NCI-H2227 (cell line): ENCODE measurements around the gene UBE2G2.

Source experiments
- DNase-seq: peaks from one replicate; lab custom pipeline; 2025; ENCODE audit not compliant: unreplicated experiment; lab: John Stamatoyannopoulos, UW

Gene UBE2G2

DNA sequence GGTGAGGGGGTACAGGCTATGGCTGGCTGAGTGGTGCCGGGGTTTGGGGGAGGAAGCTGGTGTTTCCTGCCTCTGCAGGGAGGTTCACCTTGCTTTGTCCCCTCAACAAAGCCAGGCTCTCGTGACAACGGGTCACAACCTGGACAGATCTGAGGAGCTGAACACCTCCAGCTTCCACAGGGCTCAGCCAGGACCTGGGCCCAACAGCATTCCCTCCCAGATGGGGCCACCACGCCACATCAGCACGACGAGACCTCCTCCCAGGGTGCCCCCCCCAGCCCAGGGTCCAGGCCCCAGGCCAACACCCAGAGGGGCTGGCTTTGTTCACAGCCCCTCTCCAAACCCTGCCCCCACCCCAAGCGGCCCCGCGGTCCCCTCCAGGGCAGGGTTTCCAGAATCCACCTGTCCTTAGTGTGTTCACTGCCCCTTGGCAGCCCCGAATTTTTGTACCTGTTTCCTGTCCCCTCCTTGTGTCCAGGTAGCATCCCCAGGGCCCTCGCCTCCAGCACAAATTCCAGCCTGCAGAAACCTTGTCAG lies 34.7 kb downstream of the UBE2G2 start:
- no peak for DNase-seq

DNA sequence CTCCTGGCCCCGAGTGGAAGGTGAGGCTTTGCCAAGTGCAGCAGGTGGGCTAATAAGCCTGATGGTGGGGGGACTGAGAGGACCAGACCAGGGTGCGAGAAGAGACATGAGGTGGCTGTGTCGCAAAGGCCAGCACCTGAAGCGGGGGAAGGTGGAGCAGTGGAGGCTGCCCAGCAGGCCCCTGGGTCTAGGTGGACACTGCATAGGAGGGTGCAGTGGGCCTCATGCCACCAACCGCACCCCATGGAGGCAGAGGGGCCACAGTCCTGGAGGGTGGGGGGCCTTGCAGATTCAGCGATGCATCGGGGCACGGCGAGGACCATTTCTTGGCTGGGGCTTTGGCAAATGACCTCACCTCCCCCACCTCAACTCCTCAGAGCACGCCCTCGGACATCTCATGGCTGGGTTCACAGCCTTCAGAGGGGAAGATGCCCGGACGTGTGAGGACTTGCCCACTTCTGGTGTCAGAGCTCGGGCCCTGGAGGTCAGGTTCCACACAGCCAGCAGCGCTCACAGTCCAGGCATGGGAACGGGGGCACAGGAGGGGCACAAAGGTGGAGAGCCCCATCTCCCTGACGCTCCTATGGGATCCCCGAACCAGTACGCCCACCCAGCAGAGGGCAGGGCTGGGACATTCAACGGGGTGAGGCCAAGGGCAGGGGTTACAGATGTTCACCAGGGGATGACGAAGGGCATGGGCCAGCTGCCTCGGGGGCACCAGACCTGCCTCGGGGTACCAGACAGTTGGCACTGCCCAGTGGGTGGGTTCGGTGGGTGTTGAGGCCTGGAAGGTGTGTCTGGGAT lies 35.4 kb downstream of the UBE2G2 start:
- DNase-seq = no peak

DNA sequence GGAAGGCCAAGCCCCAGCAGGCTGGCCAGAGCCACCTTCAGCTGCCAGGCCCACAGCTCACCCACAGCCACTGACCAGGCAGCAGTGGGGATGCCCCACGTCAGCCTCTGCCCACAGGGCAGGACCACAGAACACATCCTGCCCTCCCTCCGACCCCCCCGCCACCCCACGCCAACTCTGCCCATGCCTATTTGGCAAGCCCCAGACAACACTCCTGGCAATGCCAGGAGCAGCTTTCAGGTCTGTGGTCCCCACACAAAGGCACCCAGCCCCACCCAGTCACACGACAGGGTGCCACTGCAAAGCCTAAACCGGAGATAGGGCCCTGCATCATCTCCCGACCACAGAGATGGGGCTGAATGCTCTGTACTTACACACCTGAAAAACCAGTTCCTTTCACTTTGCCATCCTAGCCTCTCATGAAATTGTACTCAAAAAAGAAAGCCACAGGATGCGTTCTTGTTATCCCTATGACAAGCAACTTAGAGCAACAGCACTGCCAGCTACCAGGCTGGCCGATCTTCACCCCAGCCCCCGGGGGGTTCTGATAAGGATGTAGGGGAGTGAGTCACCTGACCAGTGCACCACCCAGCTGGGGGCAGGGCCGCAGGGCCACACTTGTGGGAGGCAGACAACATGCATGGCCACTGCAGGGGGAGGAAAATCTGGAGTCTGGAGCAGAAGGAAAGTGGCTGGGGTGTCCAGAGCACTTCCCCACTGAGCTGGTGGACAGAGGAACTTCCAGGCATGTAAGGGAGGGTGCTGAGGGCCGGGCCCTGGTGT lies 36.2 kb downstream of the UBE2G2 start:
- DNase-seq = no peak

DNA sequence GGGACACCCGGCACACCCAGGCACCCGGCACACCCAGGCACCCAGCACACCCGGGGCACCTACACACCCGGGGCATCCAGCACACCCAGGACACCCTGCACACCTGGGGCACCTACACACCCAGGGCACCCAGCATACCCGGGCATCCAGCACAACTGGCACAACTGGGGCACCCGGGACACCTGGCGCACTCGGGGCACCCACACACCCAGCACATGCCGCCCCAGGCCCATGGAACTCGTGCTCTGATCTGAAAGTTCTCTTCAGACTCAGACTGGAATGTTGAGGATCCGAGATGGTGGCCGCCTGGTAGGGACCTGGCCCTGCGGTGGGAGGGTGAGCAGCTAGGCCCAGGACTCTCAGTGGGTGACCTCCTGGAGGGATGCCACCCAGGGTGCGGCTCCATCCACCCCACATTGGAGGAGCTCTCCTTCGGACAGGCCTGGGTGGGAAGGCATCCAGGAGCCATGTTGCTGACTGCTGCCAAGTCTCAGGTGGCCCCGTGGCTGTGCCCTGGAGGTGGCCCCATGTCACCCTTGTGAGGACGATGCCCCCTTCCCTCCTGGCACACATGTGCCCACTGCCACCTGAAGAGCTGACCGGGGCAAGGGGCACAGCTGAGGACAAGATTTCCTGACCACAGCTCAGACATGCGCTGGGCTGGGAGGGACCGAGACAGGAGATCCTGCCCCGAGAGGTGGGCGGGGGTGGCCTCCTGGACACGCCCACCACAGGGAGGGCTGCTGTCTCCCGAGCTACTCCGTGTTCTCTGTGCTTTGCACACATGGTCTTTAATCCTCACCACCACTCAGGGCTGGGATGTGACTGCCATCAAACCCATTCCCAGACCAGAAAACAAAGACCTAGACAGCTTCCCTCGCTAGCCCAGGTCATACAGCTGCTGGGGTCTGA lies 37.0 kb downstream of the UBE2G2 start:
- DNase-seq = no peak

DNA sequence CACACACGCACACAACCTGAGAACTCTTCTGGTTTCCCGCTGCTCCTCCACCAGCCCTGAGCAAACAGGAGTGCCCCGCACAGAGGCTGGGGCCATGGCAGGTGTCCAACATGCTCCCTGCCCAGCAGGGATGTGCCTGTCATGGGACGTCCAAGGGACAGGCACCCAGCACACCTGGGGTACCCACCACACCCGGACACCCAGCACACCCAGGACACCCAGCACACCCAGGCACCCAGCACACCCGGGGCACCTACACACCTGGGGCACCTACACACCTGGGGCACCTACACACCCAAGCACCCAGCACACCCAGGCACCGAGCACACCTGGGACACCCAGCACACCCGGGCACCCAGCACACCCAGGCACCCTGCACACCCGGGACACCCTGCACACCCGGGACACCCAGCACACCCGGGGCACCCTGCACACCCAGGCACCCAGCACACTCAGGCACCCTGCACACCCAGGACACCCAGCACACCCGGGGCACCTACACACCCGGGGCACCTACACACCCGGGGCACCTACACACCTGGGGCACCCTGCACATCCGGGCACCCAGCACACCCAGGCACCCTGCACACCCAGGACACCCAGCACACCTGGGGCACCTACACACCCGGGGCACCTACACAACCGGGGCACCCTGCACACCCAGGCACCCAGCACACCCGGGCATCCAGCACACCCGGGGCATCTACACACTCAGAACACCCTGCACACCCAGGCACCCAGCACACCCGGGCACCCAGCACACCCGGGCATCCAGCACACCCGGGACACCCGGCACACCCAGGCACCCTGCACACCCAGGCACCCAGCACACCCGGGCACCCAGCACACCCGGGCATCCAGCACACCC lies 37.9 kb downstream of the UBE2G2 start:
- DNase-seq = no peak

DNA sequence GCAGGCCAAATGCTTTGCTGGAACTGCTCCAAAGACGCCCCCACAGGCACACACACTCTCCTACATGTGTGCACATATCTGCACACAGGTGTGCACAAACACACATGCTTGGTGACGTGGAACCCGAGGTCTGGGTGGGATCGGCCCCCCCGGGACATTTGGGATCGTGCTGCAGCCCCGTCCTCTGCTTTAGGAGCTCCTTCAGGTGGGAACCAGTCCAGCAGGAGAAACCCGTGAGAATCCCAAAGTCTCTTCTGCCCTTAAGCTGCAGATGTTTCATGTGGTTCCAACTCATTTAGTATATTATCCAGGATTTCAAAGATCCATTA lies 38.6 kb downstream of the UBE2G2 start:
- no peak for DNase-seq

DNA sequence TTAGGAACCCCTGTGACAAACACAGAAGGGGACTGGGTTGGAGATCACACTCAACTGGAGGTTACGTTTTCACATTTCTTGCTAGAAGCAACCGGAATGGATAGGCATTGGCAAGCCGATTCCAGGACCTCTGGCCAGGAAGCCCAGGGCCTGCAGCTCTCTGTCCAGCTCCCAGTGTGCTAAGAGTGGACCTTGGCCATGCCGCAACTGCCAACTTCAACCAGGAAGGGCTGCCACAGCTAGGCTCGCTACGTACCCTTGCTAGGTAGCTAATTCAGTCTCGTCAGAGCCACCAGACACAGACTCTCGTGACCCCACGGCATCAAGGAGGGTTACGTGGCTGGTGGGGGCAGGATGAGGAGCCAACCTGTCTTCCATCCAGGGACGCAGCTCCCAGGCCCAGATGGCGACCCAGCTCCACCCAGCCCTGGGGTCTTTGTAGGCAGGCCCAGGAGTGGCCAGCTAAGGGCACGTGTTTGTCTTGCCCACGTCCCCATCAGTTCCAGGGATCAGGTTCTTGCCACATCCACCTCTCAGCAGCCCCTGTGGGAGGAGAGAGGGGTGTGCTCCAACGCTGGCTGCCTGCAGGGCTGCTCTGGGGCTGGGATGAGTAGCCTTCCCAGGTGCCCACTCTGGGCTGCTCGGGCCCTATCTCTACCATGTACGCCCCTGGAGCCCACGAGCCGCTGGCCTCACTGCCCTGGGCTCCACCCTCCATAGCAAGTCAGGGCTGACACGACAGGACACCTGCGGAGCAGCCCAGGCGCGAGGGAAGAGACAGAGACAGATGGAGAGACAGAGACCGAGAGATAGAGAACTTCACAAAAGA lies 39.2 kb downstream of the UBE2G2 start:
- DNase-seq = no peak

DNA sequence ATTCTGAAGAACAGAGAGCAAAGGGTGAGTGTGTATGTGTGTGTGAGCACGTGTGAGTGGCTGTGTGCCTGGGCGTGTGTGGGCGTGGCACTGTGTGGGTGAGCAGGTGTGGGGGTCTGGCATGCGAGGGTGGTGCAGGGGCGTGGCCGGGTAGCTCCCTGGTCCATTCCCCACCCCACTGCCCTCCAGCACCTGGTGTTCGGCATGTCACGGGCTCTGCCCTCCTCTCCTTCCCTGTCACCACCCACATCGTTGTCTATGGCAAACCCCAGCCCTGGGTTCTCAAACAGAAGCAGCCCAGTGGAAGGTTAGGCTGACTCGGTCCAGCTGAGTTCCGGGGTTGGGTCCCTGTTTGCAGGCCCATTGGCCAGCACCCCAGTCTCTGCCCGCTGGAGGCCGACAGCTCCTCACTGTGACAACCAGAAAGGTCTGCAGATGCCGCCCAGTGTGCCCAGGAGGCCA lies 39.8 kb downstream of the UBE2G2 start:
- DNase-seq = no peak

DNA sequence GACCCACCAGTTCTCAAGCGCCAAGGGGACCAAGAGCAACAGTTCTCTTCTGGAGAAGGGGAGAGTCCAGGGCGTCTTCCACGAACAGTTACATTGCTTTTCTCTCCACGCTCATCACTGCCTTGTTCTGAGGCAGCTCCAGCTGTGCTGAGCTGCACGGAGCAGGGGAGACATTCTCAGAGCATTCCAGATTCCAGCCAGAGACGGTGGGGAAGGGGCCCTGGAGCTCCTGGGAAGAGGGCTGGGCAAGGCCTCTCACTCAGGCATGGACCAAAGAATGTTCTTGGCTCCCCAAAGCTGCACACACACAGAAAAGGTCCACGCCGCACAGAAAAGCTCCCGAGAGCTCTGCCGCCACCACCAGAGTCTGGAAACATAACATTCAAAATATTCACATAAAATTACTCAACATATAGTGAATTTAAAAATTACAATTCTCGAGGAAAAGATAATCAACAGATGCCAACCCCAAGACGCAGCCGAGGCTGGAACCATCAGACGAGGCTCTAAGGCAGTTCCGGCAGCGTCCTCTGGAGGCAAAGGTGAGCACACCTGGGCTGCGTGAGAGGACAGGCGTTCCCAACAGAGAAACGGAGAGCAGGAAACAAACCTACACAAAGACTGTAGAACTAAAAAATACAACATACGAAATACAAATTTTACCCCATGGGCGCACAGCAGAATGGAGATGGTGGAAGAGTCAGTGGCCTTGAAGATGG lies 40.5 kb downstream of the UBE2G2 start:
- peak; percentile 13 for DNase-seq

DNA sequence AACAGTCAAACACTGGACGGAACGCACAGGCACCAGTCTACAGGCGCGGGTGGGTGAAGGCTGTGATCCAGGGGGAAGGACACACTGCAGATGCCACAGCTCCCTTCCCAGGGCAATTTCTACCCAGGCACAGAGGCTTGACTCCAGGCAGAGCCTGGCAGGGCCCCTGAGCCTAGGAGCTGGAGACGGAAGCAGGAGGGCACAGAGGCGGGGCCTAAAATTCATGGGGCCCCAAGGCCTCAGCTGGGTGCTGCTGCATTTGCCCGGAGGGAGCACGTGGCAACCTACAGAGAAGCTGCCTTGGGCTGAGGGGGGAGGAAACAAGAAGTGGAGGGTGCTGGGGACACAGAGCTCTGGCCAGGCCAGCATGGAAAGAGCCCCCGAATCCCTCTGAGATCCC lies 41.2 kb downstream of the UBE2G2 start:
- no peak for DNase-seq

DNA sequence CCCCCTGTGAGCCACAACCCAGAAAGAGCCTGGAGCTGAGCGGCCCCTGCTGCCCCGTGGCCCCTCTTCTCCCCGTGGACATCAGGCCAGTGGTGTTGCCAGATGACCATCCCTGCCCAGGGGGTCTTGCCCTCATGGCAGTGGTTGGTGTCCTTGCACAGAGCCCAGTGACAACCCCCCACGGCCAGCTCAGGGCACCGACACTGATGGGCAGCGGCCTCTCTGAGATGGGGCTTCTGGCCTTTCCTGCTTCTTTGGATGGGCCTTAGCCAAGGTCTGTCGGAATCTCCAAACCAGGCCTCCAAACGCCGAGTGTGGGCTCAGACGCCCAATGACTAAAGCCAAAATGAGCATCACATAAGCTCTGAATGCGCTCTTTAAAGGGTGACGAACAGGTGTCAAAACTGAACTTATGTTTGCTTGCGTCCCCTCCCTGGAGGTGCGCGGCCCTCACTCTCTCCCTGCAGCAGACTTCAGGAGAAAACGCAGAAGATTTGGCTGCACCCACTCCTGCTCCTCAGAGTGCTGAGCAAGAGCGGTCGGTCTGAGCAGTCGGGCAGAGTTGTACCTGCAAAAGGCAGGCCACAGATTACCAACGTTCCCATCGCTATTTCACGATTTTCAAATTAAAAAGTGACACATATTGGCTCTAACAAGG lies 41.9 kb downstream of the UBE2G2 start:
- DNase-seq = no peak

DNA sequence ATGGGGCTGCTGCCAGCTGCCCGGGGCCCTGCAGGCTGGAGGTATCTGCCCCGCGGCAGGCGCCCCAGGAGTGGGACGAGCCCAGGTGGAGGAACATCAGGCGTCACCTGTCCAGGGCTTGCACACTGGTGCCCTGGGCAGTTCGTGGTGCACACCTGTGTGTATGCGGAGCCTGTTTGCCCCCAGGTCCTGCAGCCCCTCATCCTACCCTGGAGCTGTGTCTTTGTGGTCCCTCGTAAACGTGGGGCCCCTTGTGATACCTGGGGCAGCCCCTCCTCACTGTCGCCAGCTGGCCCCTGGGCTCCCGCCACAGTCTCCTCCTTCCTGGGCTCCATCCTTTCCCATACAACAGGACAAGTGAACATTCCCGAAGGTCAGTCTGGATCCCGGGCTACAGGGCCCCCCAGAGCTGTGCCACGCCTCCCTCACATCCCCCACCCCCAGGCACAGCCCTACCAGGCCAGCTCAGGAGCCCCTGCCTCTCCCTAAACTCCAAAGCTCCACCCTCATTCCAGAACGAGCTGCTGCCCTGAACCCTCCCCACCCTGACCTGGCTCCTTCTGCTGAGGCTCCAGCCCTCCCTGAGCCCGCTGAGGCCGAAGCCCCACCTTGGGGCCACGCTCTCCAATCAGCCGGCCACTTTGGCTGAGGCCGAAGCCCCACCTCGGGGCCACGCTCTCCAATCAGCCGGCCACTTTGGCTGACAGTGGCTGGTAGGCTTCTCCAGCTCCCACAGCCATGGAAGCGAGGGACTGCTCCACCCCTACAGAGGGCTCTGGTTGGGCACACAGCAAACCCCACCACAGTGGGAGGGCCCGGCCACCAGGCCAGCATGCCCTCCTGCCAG lies 42.6 kb downstream of the UBE2G2 start:
- DNase-seq = no peak

DNA sequence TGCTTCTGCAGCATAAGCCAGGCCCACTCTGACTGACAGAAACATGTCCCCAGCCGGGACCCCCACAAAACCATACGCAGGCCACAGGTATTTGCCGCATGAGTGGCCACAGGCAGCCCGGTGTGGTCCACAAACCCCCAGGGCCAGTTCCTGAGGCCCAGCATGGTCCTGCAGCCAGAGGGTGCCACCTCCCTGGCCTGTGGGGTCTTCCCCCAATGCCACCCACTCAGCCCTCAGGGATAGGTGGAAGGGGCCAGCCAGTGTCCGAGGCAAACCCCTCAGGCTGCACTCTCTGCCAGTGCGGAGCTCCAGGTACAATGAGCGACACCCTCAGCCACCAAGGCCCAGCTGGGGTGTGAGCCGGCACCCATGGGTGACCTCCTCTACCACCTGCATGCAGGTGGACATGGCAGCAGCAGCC lies 43.5 kb downstream of the UBE2G2 start:
- DNase-seq = no peak

DNA sequence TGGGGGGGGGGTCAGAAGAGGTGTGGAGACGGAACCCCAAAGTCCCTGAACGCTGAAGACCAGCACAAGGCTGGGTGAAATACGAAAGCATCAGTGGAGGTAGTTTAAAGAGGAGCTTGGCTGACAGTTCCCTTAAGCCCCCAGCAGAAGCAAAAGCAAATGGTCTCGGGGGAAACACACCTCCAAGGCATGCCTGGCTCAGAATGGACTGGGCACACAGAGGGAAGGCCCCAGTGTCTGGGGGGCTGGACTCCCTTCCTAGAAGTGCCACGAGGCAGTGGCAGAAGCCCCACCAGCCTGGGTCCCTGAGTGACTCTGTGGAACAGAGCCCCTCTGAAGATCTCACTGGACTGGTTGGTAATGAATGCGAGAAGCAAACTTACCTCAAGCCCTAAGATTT lies 43.9 kb downstream of the UBE2G2 start:
- DNase-seq = no peak

DNA sequence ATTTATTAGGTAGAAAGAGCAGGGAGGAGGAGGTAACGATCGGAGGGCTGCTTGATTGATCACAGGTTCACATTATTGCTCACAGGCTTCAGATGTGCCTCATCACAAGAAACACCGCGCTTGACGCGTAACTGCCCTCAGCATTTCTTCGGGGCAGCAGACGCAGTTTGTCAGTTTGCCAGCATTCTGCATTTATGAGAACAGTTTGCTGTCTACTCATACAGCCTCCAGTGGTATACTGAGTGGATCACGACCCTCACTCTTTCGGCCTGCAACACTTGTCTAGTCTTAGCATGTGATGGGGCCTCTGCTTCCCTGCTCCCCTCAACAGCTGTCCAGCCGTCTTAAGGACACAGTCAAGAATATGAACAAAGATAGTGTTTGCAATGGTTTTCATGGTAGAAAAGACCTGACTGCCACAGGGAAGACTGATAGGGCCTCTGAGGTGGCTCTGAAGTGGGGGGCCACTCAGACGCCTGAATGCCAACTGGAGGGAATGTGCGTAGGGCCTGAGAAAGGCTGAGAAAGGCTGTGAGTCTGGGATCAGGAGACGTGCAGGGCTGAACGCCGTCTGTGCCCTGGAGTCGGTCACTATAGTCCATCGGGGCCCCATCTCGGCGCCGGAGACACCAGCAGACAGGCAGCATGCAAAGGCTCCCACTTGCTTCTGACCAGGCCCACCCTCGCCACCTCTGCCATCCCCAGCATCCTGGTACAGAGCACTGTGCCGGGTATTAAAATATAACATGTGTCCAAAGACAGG lies 45.0 kb downstream of the UBE2G2 start:
- DNase-seq = no peak

DNA sequence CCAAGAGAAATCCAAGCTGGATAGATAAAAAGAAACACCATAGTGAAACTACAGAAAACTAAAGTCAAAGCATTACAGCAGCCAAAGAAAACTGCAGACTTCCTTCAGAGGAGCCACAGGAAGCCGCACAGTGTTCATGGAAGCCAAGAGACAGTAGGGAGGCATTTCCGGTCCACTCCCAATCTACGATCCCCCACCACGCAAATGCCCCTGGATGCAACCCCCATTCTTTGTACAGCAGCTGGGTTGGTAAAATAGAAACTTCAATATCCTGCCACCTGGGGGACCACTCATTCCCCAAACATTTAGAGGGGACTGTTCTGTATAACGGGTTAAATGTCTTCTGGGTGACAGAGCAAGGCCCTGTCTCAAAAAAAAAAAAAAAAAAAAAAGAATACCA lies 46.4 kb downstream of the UBE2G2 start:
- DNase-seq = no peak

DNA sequence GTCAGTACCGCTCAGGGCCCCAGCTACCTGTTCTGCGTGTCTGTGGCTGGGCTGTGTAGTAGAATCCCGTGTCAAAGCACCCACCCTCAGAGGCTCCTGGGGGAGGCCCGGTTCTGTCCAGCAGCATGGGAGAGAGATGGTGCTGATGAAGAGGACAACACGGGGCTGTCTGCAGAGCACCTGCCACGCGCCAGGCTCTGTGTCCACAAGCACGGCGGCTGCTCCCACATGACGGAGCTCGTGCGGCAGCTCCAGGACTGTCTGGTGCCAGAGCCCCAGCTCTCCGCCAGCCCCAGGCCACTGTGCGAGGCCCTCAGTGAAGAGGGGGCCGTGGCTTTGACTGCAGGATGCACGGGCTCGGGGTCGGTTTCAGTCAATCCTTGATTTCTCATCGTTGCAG lies 48.3 kb downstream of the UBE2G2 start:
- no peak for DNase-seq
